Activated naive CD8-positive, alpha-beta T cell treated with anti-CD3 and anti-CD28 coated beads for 36 hours (primary cell): ENCODE results near the gene ZNF665. TPM values are rescaled to one million over a fixed set of nuclear protein-coding genes. Genes with fewer than 3 reads are reported as not detected.
A peak's percentile ranks its signal among the peaks of the same experiment; 100 is the strongest.
"Not testable (repeated sequence)": the region's sequence is repeated elsewhere in the genome, so short reads cannot be mapped to it uniquely, and the experiment has no call there.

Experiments
- DNase-seq: peaks from one replicate; pipeline ENCODE4 v3.0.0; 2021
- H3K27ac Mint-ChIP-seq: one replicate; pipeline ENCODE4 v1.8.0; 2022; ENCODE audit warnings: mild to moderate bottlenecking, moderate library complexity, mixed read lengths
- H3K27me3 Mint-ChIP-seq: one replicate; pipeline ENCODE4 v1.8.0; 2022; ENCODE audit warnings: mild to moderate bottlenecking, mixed read lengths
- H3K36me3 Mint-ChIP-seq: one replicate; pipeline ENCODE4 v1.8.0; 2021; ENCODE audit warnings: mild to moderate bottlenecking, mixed read lengths
- H3K4me1 Mint-ChIP-seq: one replicate; pipeline ENCODE4 v1.8.0; 2021; ENCODE audit warnings: mixed read lengths
- H3K4me3 Mint-ChIP-seq: one replicate; pipeline ENCODE4 v1.8.0; 2022; ENCODE audit warnings: mild to moderate bottlenecking, moderate library complexity, mixed read lengths
- H3K9me3 Mint-ChIP-seq: one replicate; pipeline ENCODE4 v1.8.0; 2022; ENCODE audit warnings: mixed read lengths
- total RNA-seq, 2 experiments: library from RNA; stranded (reverse); gene quantifications; one replicate each; pipeline ENCODE4 v1.2.3, GENCODE V29; 2021

Gene ZNF665
- 1 to 10 TPM; 6.6 to 6.7 TPM for total RNA-seq

DNA sequence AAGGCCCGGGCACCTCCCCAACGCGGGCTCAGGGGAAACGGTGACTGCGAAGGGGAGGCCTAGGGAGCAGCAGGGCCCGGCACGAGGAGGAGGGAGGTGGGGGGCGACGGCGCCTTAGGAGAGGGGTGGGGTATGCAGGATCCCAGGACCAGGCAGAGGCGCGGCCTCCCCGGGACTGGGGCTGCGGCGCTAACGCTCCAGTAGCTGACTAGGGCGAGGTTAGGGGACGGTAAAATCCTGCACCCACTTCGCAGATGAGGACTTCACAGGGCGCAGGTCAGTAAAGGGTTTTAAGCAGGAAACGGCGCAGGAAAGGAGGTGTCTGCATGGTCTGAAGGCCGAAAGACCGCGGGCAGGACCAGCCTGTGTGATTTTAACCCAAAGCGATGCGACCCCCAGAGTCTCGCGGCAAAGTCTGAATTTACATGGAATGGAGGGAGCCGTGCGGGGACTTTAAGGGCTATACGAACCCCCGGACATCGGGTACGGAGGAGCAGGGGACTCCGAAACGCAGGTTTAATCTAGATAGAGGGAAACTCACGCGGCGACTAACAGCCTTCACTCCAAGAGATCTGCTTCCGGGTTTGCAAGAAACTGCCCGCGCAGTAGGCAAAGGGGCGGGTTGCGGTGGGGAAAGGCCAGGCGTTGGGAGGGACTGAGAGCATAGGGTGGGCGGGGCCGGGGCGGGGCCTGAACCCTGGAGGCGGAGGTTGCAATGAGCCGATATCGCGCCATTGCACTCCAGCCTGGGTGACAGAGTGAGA, at the start of gene ZNF665:
Gene ZNF665, minus strand, starts transcription at position 588 of the 764 bp plus-strand sequence. CDS start 10,460 bp downstream, outside the sequence.
- DNase-seq, result peak; percentile 84
- Mint-ChIP-seq H3K9me3 (peaks cover 33% of the 10 kb centered on the region), H3K27me3 (no peaks in the 10 kb centered on the region), H3K4me3 (peak within 1 kb of the TSS; percentile 90), H3K36me3 (peaks cover 46% of the 10 kb centered on the region), H3K27ac (peak within 1 kb of the TSS; percentile 94), H3K4me1 (peaks cover 14% of the 10 kb centered on the region)

DNA sequence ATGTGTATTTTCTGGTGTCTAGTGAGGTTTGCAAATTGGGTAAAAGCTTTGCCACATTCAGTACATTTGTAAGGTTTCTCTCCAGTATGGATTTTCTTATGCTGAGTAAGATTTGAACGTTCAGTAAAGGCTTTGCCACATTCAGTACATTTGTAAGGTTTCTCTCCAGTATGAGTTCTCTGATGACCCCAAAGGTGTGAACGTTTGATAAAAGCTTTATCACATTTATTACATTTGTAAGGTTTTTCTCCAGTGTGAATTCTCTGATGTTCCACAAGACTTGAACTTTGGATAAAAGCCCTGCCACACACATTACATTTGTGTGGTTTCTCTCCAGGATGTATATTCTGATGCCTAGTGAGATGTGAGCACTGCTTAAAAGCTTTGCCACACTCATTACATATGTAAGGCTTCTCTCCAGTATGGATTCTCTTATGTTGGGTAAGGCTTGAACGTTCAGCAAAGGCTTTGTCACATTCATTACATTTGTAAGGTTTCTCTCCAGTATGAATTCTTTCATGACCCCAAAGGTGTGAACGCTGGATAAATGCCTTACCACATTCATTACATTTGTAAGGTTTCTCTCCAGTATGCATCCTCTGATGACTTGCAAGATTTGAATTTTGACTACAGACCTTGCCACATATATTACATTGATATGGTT, 44.1 kb upstream of the ZNF665 start:
- H3K27me3 Mint-ChIP-seq, result no peaks in the 10 kb centered on the region
- peaks cover 64% of the 10 kb centered on the region for H3K9me3 Mint-ChIP-seq
- no peaks in the 10 kb centered on the region for H3K4me1 Mint-ChIP-seq
- H3K27ac Mint-ChIP-seq, result no peak overlapping the region
- H3K4me3 Mint-ChIP-seq, result no peak overlapping the region
- no peak for DNase-seq
- H3K36me3 Mint-ChIP-seq, result peaks cover 58% of the 10 kb centered on the region

DNA sequence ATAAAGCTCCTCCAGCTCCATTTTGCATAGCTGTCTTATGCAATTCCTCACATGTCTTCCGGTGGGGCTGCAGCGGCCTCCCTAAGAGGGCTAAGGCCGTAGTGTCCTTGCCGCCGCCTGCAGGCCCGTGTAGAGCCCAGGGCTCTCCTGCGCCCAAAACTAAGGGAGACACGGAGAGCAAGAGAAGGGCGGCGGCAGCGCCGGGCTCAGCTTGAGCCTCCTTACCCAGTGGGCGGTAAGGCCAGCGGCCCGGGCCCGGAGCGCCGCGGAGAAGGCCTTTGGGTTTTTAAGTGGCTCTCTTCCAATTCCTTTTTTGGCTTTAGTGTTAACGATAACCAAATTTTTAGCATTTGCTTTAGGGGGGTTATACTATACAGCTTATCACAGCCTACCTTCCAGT, 31.4 kb upstream of the ZNF665 start:
- peaks cover 45% of the 10 kb centered on the region for H3K9me3 Mint-ChIP-seq
- peaks cover 31% of the 10 kb centered on the region for H3K36me3 Mint-ChIP-seq
- H3K4me1 Mint-ChIP-seq, result no peaks in the 10 kb centered on the region
- no peak for DNase-seq
- H3K27ac Mint-ChIP-seq, result no peak overlapping the region
- H3K4me3 Mint-ChIP-seq, result no peak overlapping the region
- no peaks in the 10 kb centered on the region for H3K27me3 Mint-ChIP-seq

DNA sequence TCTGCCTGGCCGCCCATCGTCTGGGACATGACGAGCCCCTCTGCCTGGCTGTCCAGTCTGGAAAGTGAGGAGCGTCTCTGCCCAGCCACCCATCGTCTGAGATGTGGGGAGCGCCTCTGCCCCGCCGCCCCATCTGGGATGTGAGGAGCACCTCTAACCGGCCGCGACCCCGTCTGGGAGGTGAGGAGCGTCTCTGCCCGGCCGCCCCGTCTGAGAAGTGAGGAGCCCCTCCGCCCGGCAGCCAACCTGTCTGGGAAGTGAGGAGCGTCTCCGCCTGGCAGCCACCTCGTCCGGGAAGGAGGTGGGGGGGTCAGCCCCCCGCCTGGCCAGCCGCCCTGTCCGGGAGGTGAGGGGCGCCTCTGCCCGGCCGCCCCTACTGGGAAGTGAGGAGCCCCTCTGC, 29.6 kb upstream of the ZNF665 start:
- not testable (repeated sequence) for H3K4me3 Mint-ChIP-seq, H3K27ac Mint-ChIP-seq, DNase-seq, H3K4me1 Mint-ChIP-seq, H3K27me3 Mint-ChIP-seq
- Mint-ChIP-seq H3K9me3 (peaks cover 50% of the 10 kb centered on the region), H3K36me3 (peaks cover 27% of the 10 kb centered on the region)

DNA sequence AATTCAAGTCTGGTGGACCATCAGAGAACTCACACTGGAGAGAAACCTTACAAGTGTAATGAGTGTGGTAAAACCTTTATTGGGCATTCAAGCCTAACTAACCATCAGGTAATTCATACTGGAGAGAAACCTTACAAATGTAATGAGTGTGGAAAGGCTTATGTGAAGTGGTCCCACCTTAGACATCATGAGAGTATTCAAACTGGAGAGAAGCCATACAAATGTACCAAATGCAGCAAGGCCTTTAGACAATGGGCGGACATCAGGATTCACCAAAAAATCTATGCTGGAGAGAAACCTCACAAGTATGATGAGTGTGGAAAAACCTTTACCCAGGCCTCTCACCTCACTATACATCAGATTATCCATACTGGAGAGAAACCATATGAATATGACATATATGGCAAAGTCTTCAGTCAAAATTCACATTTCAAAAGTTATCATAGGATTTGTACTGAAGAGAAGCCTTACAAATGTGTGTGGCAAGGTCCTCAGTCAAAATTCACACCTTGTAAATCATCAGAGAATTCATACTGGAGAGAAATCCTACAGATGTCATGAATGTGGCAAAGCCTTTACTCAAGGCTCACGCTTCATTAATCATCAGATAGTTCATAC, 19.7 kb upstream of the ZNF665 start:
- DNase-seq, result no peak
- Mint-ChIP-seq H3K27ac (no peak overlapping the region), H3K4me1 (no peaks in the 10 kb centered on the region), H3K36me3 (peaks cover 68% of the 10 kb centered on the region), H3K27me3 (no peaks in the 10 kb centered on the region), H3K9me3 (peaks cover 68% of the 10 kb centered on the region), H3K4me3 (no peak overlapping the region)

DNA sequence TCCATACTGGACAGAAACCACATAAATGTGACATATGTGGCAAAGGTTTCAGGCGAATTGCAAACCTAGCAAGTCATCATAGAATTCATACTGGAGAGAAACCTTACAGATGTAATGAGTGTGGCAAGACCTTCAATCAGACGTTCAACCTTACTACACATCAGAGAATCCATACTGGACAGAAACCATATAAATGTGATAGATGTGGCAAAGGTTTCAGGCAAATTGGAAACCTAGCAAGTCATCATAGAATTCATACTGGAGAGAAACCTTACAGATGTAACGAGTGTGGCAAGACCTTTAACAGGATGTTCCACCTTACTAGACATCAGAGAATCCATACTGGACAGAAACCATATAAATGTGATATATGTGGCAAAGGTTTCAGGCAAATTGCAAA, 18.4 kb upstream of the ZNF665 start:
- not testable (repeated sequence) for H3K4me3 Mint-ChIP-seq, H3K27me3 Mint-ChIP-seq, H3K4me1 Mint-ChIP-seq, DNase-seq, H3K27ac Mint-ChIP-seq
- H3K9me3 Mint-ChIP-seq, result peaks cover 76% of the 10 kb centered on the region
- H3K36me3 Mint-ChIP-seq, result peaks cover 79% of the 10 kb centered on the region

DNA sequence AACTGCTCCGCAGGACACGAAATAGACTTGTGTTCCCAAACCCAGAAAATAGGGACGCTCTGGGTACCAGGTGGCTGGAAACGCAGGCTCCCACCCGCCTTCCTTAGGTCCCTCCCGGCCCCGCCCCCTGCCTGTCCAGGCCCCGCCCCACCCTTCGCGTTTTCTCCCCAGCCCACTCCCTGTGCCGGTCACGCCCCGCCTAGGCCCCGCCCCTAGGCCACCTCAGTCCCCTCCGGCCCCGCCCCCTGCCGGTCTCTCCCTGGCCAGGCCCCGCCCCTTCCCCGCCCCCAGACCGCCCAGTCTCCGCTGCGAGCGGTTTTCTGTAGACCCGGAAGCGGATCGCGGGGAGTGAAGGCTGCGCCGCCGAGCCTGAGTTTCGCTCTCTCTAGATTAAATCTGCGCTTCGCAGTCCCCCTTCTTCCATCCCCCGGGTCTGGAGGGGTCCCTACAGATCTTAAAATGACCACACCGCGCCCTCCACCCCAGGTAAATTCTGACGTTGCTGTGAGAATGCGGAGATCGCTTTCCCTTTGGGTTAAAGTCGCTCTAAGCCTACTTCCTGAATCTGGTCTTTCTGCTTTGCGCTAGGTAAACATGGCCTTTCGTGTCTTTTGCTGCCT, 3.7 kb upstream of the ZNF665 start:
- H3K27me3 Mint-ChIP-seq, result no peaks in the 10 kb centered on the region
- peaks cover 43% of the 10 kb centered on the region for H3K9me3 Mint-ChIP-seq
- H3K36me3 Mint-ChIP-seq, result peaks cover 59% of the 10 kb centered on the region
- peak; percentile 90 for DNase-seq
- H3K27ac Mint-ChIP-seq, result peak overlapping the region; percentile 95
- peaks cover 13% of the 10 kb centered on the region for H3K4me1 Mint-ChIP-seq
- peak overlapping the region; percentile 98 for H3K4me3 Mint-ChIP-seq

DNA sequence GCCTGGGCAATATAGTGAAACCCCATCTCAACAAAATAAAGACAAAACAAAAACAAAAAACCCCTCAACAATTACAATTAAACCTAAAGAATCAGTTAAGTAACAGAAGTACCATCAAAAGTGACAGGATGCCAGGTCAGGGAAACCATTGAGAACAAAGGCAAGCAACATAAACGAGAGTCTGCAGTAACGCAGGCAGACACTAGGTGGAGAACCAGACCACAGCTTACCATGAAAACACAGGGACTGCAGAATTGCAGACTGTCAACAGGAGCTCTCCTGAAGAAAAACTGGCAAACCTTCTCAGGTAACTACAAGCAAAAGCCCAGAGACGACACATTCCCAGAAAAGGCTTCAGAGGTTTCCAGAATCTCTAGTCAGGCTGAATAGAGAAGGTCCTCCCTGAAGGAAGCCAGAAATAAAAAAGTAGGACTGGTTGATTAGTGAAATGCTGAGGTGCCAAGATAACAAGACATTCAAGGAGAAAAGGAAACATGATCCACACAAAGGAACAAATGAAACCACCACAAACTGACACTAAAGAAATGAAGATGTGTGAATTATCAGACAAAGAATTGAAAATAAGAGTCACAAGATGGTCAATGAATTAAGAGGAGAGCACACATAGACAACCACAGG, 2.2 kb upstream of the ZNF665 start:
- no peak overlapping the region for H3K4me3 Mint-ChIP-seq
- H3K27me3 Mint-ChIP-seq, result no peaks in the 10 kb centered on the region
- H3K27ac Mint-ChIP-seq, result no peak overlapping the region
- H3K36me3 Mint-ChIP-seq, result peaks cover 58% of the 10 kb centered on the region
- H3K9me3 Mint-ChIP-seq, result peaks cover 38% of the 10 kb centered on the region
- DNase-seq, result peak; percentile 65
- peaks cover 14% of the 10 kb centered on the region for H3K4me1 Mint-ChIP-seq

DNA sequence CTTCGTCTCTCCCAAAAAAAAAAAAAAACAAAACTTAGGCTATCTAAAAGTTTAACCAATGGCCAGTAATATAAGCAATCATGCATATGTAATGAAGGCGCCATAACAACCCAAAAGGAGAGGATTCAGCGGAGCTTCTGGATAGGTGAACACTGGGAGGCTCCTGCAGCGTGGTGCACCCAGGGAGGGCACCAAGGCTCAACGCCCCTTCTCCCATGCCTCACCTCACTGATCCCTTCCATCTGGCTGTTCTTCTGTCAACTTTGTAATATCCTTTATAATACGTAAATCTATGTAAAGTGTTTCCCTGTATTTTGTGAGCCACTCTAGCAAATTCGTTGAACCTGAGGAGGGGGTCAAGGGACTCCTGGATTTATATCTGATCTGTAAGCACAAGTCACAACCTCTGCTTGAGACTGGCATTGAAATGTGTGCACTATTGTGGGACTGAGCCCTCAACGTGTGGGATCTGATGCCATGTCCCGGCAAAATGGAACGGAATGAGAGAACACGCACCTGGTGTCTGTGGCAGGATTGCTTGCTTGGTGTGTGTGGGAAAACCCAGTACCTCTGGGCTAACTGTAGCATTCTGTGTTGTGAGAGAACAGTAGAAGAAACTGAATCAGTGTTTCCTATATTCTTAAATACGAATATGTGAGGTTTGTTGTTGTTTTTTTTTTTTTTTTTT, 521 bp upstream of the ZNF665 start:
- Mint-ChIP-seq H3K27ac (peak overlapping the region; percentile 94), H3K9me3 (peaks cover 32% of the 10 kb centered on the region), H3K27me3 (no peaks in the 10 kb centered on the region), H3K36me3 (peaks cover 52% of the 10 kb centered on the region), H3K4me3 (peak overlapping the region; percentile 90), H3K4me1 (peaks cover 14% of the 10 kb centered on the region)
- DNase-seq, result no peak

DNA sequence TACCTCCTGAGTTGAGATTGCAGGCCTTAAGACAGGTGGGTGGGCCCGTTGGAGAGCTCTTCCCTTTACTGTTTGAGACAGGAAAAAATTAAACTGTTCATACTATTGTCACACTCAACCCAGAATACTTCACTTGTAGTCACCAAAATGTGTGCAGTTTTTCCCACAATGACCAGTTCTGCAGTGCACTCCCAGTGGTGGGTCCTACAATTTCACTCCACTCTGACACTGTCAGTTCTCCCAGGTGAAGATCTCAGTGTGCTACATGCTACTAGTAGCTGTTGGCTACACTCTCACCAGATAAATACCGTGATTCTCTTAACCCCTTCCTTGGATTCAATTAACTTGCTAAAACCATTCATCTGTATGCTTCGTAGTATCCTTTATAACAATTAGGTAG, 2.9 kb downstream of the ZNF665 start:
- H3K9me3 Mint-ChIP-seq, result peaks cover 28% of the 10 kb centered on the region
- no peak for DNase-seq
- H3K27me3 Mint-ChIP-seq, result no peaks in the 10 kb centered on the region
- H3K4me3 Mint-ChIP-seq, result no peak overlapping the region
- no peak overlapping the region for H3K27ac Mint-ChIP-seq
- H3K36me3 Mint-ChIP-seq, result peaks cover 43% of the 10 kb centered on the region
- peaks cover 11% of the 10 kb centered on the region for H3K4me1 Mint-ChIP-seq

DNA sequence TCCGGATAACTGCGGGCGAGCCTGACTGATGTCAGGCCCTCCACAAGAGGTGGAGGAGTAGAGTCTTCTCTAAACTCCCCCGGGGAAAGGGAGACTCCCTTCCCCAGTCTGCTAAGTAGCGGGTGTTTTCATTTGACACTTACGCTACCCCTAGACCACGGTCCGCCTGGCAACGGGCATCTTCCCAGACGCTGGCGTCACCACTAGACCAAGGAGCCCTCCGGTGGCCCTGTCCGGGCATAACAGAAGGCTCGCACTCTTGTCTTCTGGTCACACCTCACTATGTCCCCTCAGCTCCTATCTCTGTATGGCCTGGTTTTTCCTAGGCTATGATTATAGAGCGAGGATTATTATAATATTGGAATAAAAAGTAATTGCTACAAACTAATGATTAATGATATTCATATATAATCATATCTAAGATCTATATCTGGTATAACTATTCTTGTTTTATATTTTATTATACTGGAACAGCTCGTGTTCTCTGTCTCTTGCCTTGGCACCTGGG, 3.4 kb downstream of the ZNF665 start:
- H3K4me3 Mint-ChIP-seq, H3K27me3 Mint-ChIP-seq, H3K4me1 Mint-ChIP-seq, DNase-seq, H3K27ac Mint-ChIP-seq: not testable (repeated sequence)
- H3K36me3 Mint-ChIP-seq, result peaks cover 43% of the 10 kb centered on the region
- H3K9me3 Mint-ChIP-seq, result peaks cover 26% of the 10 kb centered on the region

DNA sequence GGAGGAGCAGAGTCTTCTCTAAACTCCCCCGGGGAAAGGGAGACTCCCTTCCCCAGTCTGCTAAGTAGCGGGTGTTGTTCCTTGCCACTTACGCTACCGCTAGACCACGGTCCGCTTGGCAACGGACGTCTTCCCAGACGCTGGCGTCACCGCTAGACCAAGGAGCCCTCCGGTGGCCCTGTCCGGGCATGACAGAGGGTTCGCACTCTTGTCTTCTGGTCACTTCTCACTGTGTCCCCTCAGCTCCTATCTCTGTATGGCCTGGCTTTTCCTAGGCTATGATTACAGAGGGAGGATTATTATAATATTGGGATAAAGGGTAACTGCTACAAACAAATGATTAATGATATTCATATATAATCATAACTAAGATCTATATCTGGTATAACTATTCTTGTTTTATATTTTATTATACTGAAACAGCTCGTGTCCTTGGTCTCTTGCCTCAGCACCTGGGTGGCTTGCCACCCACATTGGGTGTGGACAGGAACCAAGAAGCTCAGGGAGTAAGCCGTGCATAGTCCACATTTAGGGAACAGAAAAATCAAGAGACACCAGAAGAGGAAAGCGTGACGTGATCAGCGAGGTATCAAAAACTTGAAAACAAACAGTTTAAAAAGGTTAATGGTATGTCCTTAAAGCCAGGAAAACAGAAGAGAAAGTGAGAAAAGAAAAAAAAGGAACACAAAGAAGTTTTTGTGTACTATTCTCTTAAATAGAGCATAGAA, 7.8 kb downstream of the ZNF665 start:
- H3K27ac Mint-ChIP-seq, H3K4me1 Mint-ChIP-seq, DNase-seq, H3K4me3 Mint-ChIP-seq, H3K27me3 Mint-ChIP-seq: not testable (repeated sequence)
- H3K9me3 Mint-ChIP-seq, result peaks cover 25% of the 10 kb centered on the region
- peaks cover 54% of the 10 kb centered on the region for H3K36me3 Mint-ChIP-seq

DNA sequence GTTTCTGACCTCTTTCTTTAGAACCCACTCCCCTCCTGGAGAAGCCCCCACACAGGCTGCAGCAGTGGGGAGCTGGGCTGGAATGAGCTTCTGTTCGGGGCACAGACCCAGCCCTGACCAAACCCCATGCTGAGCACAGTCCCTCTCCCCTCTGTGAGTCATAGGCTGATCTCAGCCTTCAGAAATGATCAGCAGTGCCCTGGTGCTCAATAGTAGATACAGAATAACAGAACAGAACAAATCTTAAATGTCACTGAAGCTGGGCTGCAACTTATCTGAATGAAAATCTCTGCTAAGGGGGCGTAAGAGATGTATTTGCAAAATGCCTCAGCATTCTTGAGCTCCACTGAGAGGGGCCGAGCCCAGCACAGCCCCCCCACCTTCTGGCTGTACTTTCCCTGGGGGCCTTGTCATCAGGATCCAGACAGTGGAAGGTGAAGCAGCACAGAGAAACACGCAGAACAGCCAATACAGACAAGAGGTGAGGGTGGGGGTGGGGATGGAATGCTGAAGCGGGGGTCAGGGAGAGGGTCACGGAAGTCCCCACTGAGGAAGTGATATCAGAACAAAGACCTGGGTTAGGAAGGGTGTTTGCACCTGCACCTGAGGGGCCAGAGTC, 9.9 kb downstream of the ZNF665 start:
- no peaks in the 10 kb centered on the region for H3K4me1 Mint-ChIP-seq
- H3K27me3 Mint-ChIP-seq, result no peaks in the 10 kb centered on the region
- peaks cover 62% of the 10 kb centered on the region for H3K36me3 Mint-ChIP-seq
- no peak overlapping the region for H3K27ac Mint-ChIP-seq
- peaks cover 23% of the 10 kb centered on the region for H3K9me3 Mint-ChIP-seq
- DNase-seq, result no peak
- no peak overlapping the region for H3K4me3 Mint-ChIP-seq
